Testis (tissue), 2 donors: Measurements from ENCODE around the gene METTL22.

Source experiments
- CTCF ChIP-seq, 3 experiments: fragments of 450-650 bp in 2 of 3; fragments of 200-600 bp in 1 of 3; sonication (generic) in 1 of 3; IDR thresholded peaks; one replicate each; pipeline ENCODE4 v1.5.1; 2016 to 2019; ENCODE audit warnings: antibody characterized with exemption in 3 of 3, mild to moderate bottlenecking in 2 of 3, moderate library complexity in 1 of 3
- POLR2A ChIP-seq: fragments of 450-650 bp; IDR thresholded peaks from one replicate; pipeline ENCODE4 v1.6.1; 2017; ENCODE audit warnings: antibody characterized with exemption, mild to moderate bottlenecking, moderate library complexity

- TF ChIP-seq POLR2A (no peak), CTCF (IDR thresholded peaks at IDR 0.05) (no peak)
Measured at GRCh38 chr16:8622315-8622656, 788 bp downstream of the METTL22 start.
